Epithelial cell of umbilical artery (primary cell): Measurements from ENCODE around the gene ZNF568. TPM values are rescaled to one million over a fixed set of nuclear protein-coding genes. Genes with fewer than 3 reads are reported as not detected.

Experiments used
- total RNA-seq: library from RNA; depleted of rRNA; stranded (reverse); fragments of >200 nt; gene quantifications from 2 replicates; pipeline ENCODE4 v1.2.3, GENCODE V29; 2014

The ZNF568 gene
- total RNA-seq: 5.5 and 7.0 TPM in 2 replicates

DNA sequence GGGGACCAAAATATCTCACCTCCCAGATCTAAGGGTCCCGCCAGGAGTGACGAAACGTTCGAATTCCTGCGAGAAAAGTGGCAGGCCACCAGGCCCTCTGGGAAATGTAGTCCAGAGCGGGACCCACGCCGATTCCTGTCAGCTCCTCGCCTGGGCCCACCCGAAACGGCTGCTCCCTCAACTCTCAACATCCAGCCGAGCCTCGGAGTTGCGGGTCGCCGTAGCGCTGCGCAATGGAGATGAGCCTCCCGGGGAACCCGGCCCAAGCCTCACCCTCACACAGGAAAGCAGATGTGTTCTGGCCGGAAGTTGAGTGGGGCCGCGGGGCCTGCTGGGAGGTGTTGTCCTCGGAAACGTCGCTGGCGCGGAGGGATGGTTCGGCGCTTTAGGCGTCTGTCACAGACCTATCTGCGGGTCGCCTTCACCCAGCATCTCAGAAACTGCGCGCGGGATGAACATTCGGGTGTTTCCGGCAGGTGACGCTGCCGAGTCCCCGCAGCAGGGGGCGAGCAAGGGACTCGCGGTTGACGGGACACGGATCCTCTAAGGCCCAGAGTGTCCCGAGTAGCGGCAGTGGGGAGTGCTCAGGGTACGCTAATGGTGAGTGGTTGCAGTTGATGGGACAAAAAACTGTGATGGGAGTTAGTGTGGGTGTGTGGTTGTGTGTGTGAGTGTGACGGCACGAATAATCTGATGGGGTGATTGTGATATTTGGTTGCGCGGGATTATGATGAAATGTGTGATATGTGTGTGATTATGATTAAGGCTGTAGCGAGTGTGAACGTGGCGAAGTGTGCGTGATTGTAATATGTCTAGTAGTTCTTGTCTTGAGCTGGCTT, at the start of gene ZNF568, which contains the start of gene ZNF829:
Gene ZNF568, plus strand, starts transcription at position 341 of the 839 bp plus-strand sequence. CDS start 6,439 bp downstream, outside the sequence.
Gene ZNF829, minus strand, starts transcription at position 300 of the 839 bp plus-strand sequence. CDS start 1,124 bp downstream, outside the sequence.

Other genes with a start within 250 kb of the ZNF568 start
- gene ZNF461, start 249.5 kb upstream of the ZNF568 start, total RNA-seq: 5.6 and 6.2 TPM in 2 replicates
- 5.8 and 7.5 TPM in 2 replicates for gene ZNF567, start 228.7 kb upstream of the ZNF568 start, total RNA-seq
- gene ZNF850, start 143.5 kb upstream of the ZNF568 start, total RNA-seq: 3.2 and 3.9 TPM in 2 replicates
- gene ZNF790, start 77.9 kb upstream of the ZNF568 start, total RNA-seq: 4.9 and 9.1 TPM in 2 replicates
- gene ZNF345, start 65.5 kb upstream of the ZNF568 start, total RNA-seq: 1.9 and 3.0 TPM in 2 replicates
- gene ZNF829, start within 50 bp of the ZNF568 start, total RNA-seq: 1.3 and 1.4 TPM in 2 replicates
- 5.5 and 11.6 TPM in 2 replicates for gene ZNF420, start 162.1 kb downstream of the ZNF568 start, total RNA-seq